Mammary epithelial cell (primary cell): ENCODE data around the gene PRLH.

Experiments used
- CTCF ChIP-seq, 2 donors: IDR thresholded peaks in 1 of 2; conservative IDR thresholded peaks in 1 of 2; 2 replicates each; pipeline ENCODE4 v1.5.1; 2011 to 2012; ENCODE audit warnings: inconsistent platforms in 2 of 2, low read length in 2 of 2, mild to moderate bottlenecking in 2 of 2, control low read depth in 1 of 2, low read depth in 1 of 2; ENCODE audit not compliant: insufficient read depth in 1 of 2; ENCODE audit errors: extremely low read depth in 1 of 2
- EZH2 ChIP-seq: IDR thresholded peaks from 2 replicates; pipeline ENCODE4 v1.6.1; 2012; ENCODE audit warnings: low read length, inconsistent platforms, borderline replicate concordance

DNA sequence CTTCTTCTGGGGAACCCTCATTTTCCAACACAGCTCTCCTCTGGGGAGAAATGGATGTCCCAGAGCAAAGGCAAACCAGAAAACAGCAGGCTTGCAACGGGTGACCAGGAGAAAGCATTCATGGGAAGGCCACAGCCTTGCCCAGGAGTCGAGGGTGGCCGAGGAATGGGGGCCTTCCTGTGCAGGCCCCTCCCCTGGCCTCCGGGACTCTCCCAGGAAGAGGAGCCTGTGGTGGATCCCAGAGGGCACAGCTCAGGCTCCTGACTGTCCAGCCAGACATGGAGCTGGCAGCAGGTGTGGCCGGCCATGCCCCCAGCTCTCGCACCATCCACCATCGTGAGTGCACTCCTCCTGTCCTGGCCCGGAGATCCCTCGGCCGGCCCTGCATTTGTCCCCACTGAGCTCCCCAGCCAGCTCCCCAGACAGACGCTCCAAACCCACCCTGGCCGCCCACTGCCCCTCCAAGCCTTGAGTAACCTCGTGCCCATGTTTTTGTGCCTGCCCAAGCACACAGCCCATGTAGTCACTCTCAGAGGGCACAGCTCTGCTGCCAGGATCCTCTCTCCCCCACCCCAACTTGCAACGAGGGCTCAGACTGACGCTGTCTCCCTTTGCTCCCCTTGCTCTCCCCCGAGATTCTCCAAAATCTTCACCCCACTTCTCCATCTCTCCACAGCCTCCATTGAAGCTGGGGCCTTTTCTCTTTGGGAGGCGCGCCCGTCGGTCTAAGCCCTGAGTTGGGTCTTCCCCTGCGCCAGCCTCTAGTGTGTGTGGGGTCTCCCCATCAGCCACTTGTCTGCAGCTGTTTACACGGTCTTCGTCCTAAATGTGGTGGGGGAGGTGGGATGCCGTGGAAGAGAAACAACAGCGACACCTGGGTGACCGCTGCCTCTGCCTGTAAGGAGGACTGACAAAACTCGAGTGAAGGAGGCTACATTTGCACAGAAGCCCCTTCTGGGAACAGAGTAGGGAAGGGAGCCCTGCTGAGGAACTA lies 9.8 kb downstream of the PRLH start:
- TF ChIP-seq EZH2: no peak
- TF ChIP-seq CTCF (conservative IDR thresholded peaks at IDR 0.05 in 1 of 2, IDR thresholded peaks at IDR 0.05 in 1 of 2; ENCODE audit: extremely low read depth in 1 of 2, insufficient read depth in 1 of 2, low read depth in 1 of 2, low read length in 2 of 2): no peak
